ENCODE measurements around the gene DGKE.

DGKE gene

DNA sequence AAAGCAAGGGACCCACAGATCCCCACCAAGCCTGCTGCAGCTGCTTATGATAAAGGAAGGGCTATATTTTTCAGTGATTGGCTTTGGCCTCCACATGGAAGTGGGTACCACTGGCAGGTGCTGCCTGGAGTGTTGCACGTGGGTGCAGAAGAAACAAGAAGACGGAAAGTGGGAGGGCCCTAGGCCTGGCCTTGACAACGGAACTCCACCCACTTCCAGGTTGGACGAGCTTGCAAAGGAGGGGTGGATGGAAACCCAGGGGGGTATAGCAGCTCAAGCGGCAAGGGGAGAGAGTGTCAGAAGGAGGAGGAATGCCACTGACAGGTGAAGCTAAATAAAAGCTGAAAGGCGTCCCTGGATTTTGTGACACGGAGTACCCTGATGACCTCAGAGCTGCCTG is 59.6 kb downstream of the DGKE start:
- no peak overlapping the region for H3K4me3 ChIP-seq (ENCODE audit: low read length)
- no peak for DNase-seq (ENCODE audit: low read depth)
- TF ChIP-seq, protein P1, sequence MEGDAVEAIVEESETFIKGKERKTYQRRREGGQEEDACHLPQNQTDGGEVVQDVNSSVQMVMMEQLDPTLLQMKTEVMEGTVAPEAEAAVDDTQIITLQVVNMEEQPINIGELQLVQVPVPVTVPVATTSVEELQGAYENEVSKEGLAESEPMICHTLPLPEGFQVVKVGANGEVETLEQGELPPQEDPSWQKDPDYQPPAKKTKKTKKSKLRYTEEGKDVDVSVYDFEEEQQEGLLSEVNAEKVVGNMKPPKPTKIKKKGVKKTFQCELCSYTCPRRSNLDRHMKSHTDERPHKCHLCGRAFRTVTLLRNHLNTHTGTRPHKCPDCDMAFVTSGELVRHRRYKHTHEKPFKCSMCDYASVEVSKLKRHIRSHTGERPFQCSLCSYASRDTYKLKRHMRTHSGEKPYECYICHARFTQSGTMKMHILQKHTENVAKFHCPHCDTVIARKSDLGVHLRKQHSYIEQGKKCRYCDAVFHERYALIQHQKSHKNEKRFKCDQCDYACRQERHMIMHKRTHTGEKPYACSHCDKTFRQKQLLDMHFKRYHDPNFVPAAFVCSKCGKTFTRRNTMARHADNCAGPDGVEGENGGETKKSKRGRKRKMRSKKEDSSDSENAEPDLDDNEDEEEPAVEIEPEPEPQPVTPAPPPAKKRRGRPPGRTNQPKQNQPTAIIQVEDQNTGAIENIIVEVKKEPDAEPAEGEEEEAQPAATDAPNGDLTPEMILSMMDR (conservative IDR thresholded peaks at IDR 0.05; ENCODE audit: low read length) = no peak

DNA sequence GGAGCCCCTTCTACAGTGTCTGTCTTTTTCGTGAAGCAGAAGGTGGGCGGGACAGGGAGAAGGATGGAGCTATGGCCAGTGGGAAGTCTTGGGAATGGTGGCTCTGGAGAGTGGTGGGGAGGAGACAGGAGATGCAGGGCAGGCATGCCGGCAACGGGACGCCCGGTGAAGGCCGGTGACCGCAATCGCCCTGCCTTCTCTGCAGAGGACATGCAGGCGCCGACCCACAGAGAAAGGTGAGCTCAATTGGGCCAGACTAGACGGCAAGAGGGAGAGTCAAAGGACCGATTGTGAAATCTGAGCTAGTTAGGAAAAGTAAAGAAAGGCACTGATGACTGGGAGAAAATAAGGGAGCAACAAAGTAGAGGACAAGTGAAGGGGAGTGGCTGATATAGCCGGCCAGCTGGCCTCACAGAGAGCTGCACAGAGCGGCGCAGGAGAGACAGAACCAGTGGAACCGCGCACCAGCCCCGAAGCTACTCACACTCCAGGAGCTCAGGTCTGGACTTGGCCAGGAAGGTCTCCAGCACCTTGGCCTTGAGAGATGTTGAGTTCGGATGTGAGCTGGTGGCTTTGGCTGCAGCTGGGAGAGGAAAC is 61.0 kb downstream of the DGKE start:
- TF ChIP-seq, protein P1 (conservative IDR thresholded peaks at IDR 0.05; ENCODE audit: low read length) = no peak
- H3K4me3 ChIP-seq (ENCODE audit: low read length) = no peak overlapping the region
- no peak for DNase-seq (ENCODE audit: low read depth)

DNA sequence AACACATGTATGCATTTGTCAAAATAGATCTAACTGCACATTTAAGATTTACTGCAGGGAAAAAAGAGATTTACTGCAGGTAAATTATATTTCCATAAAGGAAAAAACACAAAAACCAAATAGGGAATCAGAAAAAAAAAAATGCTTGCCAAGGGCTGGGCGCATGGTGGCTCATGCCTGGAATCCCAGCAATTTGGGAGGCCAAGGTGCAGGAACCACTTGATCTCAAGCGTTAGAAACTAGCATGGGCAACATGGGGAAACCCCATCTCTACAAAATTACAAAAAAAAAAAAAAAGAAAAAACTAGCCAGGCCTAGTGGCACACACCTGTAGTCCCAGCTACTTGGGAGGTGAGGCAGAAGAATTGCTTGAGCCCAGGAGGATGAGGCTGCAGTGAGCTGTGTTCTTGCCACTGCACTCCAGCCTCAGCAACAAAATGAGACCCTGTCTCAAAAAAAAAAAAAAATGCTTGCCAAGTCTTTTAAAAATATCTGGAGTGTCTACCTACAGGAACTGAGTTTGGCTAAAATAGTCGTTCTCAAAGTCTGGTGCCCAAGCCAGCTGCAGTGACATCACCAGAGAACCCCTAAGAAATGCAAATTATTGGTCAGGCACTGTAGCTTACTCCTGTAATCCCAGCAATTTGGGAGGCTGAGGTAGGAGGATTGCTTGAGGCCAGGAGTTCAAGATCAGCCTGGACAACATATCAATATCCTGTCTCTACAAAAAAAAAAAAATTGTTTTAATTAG is 62.4 kb downstream of the DGKE start:
- TF ChIP-seq, protein P1 (conservative IDR thresholded peaks at IDR 0.05; ENCODE audit: low read length) = no peak
- no peak for DNase-seq (ENCODE audit: low read depth)
- no peak overlapping the region for H3K4me3 ChIP-seq (ENCODE audit: low read length)

DNA sequence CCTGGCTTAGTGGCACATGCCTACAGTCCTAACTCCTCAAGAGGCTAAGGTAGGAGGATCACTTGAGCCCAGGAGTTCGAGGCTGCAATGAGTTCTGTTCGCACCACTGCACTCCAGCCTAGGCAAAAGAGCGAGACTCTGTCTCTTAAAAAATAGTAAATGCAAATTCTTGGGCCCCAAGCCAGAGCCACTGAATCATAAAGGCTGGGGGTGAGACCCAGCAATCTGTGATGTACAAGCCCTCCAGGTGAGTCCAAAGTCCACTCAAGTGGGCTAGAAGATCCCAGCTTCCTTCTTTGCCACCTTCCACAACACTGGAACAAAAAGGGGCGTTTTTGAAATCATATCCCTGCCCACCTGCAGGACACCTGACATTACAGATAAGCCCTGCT is 63.0 kb downstream of the DGKE start:
- TF ChIP-seq, protein P1 (conservative IDR thresholded peaks at IDR 0.05; ENCODE audit: low read length) = no peak
- DNase-seq (ENCODE audit: low read depth) = no peak
- H3K4me3 ChIP-seq (ENCODE audit: low read length) = no peak overlapping the region

DNA sequence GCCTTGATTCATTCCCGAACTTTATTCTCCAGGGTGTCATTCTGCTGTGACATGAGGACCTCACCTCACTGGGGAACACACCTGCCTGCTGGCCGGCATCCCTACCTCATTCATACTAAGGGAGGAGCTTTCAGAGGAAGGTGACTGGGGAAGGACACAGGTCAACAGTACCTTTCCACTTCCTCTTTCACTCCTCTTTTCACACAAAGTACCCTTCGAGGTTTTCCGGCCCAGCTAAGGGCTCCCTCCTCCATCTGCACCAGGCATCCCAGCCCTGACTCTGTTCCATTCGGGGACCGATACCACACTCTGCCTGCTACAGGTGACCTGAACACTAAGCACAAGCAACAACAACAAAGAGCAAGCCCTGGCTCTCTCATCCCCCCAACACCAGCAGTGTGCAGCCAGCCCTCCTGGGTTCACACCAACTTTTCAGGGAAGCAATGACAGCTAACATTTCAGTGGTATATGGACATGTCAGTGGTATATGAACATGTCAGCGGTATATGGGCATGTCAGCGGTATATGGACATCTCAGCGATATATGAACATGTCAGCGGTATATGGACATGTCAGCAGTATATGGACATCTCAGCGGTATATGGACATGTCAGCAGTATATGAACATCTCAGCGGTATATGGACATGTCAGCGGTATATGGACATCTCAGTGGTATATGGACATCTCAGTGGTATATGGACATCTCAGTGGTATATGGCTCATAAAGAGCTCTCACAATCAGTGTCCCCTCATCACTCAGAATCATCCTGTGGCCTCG is 63.9 kb downstream of the DGKE start:
- no peak for DNase-seq (ENCODE audit: low read depth)
- H3K4me3 ChIP-seq (ENCODE audit: low read length) = no peak overlapping the region
- TF ChIP-seq, protein P1 (conservative IDR thresholded peaks at IDR 0.05; ENCODE audit: low read length) = no peak

DNA sequence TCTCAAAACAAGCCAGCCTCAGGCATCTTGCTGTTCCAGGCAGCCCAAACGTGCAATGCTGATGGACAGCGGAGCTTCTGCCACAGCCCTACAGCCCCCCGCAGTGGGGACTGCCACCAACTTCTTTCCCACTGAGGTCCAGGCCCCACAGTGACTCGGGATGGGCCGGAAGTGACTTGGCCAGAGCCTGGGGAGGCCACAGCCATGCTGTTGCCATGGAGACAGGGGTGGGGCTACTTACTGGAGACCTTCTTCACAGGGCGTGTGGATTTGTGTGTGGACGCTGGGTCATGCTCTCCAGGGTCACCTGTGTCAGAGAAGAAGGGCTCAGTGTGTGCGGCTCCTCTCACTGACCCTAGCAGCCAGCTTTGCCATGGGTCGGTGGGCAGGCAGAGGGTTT is 64.9 kb downstream of the DGKE start:
- TF ChIP-seq, protein P1 (conservative IDR thresholded peaks at IDR 0.05; ENCODE audit: low read length) = no peak
- DNase-seq (ENCODE audit: low read depth) = no peak
- no peak overlapping the region for H3K4me3 ChIP-seq (ENCODE audit: low read length)
